HL-60 (cell line): ENCODE results near the gene AKAP11.

Source experiments
- DNase-seq, 2 experiments: peaks; one replicate each; pipeline ENCODE4 v3.0.0-alpha.2; 2010 to 2020; ENCODE audit warnings: low read depth in 1 of 2, low spot score in 1 of 2
- H3K27ac ChIP-seq: fragments of 250-450 bp; sonication (Bioruptor Pico); replicated peaks from 2 replicates; pipeline ENCODE4 v1.5.1; 2020; ENCODE audit warnings: mild to moderate bottlenecking, moderate library complexity
- H3K27me3 ChIP-seq: fragments of 250-450 bp; sonication (Bioruptor Pico); 2 replicates; pipeline ENCODE4 v1.5.1; 2021; ENCODE audit warnings: mild to moderate bottlenecking, moderate library complexity; ENCODE audit not compliant: insufficient read depth, poor library complexity, severe bottlenecking
- H3K4me3 ChIP-seq: replicated peaks from 2 replicates; pipeline ENCODE4 v1.5.1; 2011; ENCODE audit warnings: mild to moderate bottlenecking, control low read depth, low read length; ENCODE audit not compliant: insufficient read depth
- CTCF ChIP-seq: IDR thresholded peaks from one replicate; pipeline ENCODE4 v1.5.1; 2011; ENCODE audit warnings: low read length, control low read depth, inconsistent platforms; ENCODE audit not compliant: insufficient read depth
- GABPA ChIP-seq: IDR thresholded peaks from 2 replicates; pipeline ENCODE4 v1.6.1; 2012; ENCODE audit warnings: low read depth
- POLR2AphosphoS5 ChIP-seq: IDR thresholded peaks from 2 replicates; pipeline ENCODE4 v1.6.1; 2012; ENCODE audit warnings: low read depth
- SPI1 ChIP-seq: IDR thresholded peaks from 2 replicates; pipeline ENCODE4 v1.6.1; 2012; ENCODE audit warnings: low read depth, mild to moderate bottlenecking, borderline replicate concordance
- TF ChIP-seq, protein P1 (sequence below): IDR thresholded peaks from 2 replicates; pipeline ENCODE4 v1.6.1; 2012; ENCODE audit warnings: low read depth; ENCODE audit not compliant: insufficient replicate concordance

AKAP11 gene

GRCh38 chr13:42247883-42248282, 24.1 kb upstream of the AKAP11 start:
- DNase-seq = no peak

DNA sequence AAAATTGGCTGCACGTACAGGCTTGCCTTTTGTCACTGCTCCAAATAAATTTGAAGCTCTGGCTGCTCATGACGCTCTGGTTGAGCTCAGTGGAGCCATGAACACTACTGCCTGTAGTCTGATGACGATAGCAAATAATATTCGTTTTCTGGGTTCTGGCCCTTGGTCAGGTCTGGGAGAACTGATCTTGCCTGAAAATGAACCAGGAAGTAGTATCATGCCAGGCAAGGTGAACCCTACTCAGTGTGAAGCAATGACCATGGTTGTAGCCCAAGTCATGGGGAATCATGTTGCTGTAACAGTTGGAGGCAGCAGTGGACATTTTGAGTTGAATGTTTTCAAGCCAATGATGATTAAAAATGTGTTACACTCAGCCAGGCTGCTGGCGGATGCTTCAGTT, 16.1 kb upstream of the AKAP11 start:
- no peak for TF ChIP-seq GABPA
- TF ChIP-seq, protein P1, sequence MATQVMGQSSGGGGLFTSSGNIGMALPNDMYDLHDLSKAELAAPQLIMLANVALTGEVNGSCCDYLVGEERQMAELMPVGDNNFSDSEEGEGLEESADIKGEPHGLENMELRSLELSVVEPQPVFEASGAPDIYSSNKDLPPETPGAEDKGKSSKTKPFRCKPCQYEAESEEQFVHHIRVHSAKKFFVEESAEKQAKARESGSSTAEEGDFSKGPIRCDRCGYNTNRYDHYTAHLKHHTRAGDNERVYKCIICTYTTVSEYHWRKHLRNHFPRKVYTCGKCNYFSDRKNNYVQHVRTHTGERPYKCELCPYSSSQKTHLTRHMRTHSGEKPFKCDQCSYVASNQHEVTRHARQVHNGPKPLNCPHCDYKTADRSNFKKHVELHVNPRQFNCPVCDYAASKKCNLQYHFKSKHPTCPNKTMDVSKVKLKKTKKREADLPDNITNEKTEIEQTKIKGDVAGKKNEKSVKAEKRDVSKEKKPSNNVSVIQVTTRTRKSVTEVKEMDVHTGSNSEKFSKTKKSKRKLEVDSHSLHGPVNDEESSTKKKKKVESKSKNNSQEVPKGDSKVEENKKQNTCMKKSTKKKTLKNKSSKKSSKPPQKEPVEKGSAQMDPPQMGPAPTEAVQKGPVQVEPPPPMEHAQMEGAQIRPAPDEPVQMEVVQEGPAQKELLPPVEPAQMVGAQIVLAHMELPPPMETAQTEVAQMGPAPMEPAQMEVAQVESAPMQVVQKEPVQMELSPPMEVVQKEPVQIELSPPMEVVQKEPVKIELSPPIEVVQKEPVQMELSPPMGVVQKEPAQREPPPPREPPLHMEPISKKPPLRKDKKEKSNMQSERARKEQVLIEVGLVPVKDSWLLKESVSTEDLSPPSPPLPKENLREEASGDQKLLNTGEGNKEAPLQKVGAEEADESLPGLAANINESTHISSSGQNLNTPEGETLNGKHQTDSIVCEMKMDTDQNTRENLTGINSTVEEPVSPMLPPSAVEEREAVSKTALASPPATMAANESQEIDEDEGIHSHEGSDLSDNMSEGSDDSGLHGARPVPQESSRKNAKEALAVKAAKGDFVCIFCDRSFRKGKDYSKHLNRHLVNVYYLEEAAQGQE = no peak
- TF ChIP-seq CTCF = no peak
- TF ChIP-seq SPI1 = no peak
- no peak for DNase-seq
- no peaks in the 10 kb centered on the region for H3K27me3 ChIP-seq
- H3K4me3 ChIP-seq = no peak overlapping the region
- H3K27ac ChIP-seq = no peak overlapping the region

More at GRCh38 chr13:42247883-42248282, 24.1 kb upstream of the AKAP11 start:
- H3K27ac ChIP-seq = no peak overlapping the region
- H3K4me3 ChIP-seq = no peak overlapping the region
- H3K27me3 ChIP-seq = no peaks in the 10 kb centered on the region
- TF ChIP-seq SPI1 = no peak
- TF ChIP-seq GABPA = no peak
- TF ChIP-seq, protein P1 = no peak
- no peak for TF ChIP-seq POLR2AphosphoS5
- TF ChIP-seq CTCF = no peak

DNA sequence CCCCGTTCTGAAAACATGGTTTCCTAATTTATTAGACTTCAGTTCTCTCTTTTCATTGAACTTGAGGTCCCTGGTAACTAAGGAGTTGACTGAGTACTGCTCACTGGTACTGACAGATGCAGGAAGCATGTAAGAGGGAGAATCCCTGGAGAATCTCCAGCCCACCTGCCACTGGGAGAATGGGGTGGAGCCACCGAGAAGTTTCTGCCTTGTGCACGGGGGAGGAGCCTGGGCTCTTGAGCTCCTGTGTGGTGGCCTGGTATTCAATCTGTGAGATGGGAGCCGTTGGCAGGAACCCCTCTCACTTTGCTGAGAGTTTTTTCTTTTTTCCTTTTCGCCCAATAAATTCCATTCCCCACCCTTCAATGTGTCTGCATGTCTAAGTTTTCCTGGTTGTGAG, 13.2 kb upstream of the AKAP11 start:
- Histone ChIP-seq H3K27me3 (no peaks in the 10 kb centered on the region), H3K4me3 (no peak overlapping the region), H3K27ac (no peak overlapping the region)
- DNase-seq = no peak
- TF ChIP-seq POLR2AphosphoS5 = no peak
- TF ChIP-seq CTCF = no peak
- no peak for TF ChIP-seq GABPA
- no peak for TF ChIP-seq SPI1
- TF ChIP-seq, protein P1 = no peak
